Liver (tissue), 9 donors: ENCODE measurements around the gene TFAP2B. TPM values are rescaled to one million over a fixed set of nuclear protein-coding genes. Genes with fewer than 3 reads are reported as not detected.

ENCODE experiments used
- DNase-seq: peaks from one replicate; pipeline ENCODE4 v3.0.0-alpha.2; 2017; ENCODE audit warnings: low spot score
- H3K27ac ChIP-seq, 2 donors: one replicate each; pipeline ENCODE4 v1.7.0; 2013; ENCODE audit warnings: inconsistent platforms in 2 of 2, low read length in 2 of 2, control low read depth in 1 of 2, low read depth in 1 of 2, mild to moderate bottlenecking in 1 of 2
- H3K27me3 ChIP-seq, 4 donors: one replicate each; pipeline versions ENCODE4 v1.6.1 to v1.7.0; 2013; ENCODE audit warnings: low read length in 3 of 4, inconsistent platforms in 1 of 4, mild to moderate bottlenecking in 1 of 4, moderate library complexity in 1 of 4; ENCODE audit not compliant: control insufficient read depth in 4 of 4, insufficient read depth in 4 of 4
- H3K36me3 ChIP-seq, 4 donors: one replicate each; pipeline versions ENCODE4 v1.6.1 to v1.7.0; 2013; ENCODE audit warnings: low read length in 3 of 4, mild to moderate bottlenecking in 3 of 4, low read depth in 1 of 4, moderate library complexity in 1 of 4; ENCODE audit not compliant: control insufficient read depth in 4 of 4, insufficient read depth in 3 of 4
- H3K4me1 ChIP-seq, 4 donors: one replicate each; pipeline versions ENCODE4 v1.6.1 to v1.7.0; 2013; ENCODE audit warnings: low read length in 3 of 4, mild to moderate bottlenecking in 3 of 4, moderate library complexity in 1 of 4; ENCODE audit not compliant: control insufficient read depth in 4 of 4, insufficient read depth in 4 of 4
- H3K4me3 ChIP-seq, 3 donors: one replicate each; pipeline versions ENCODE4 v1.6.1 to v1.7.0; 2013; ENCODE audit warnings: low read length in 3 of 3, control low read depth in 1 of 3, low read depth in 1 of 3, mild to moderate bottlenecking in 1 of 3
- H3K9ac ChIP-seq, 2 donors: one replicate each; pipeline ENCODE4 v1.7.0; 2013; ENCODE audit warnings: low read length in 2 of 2, mild to moderate bottlenecking in 2 of 2, moderate library complexity in 2 of 2, control low read depth in 1 of 2, low read depth in 1 of 2
- H3K9me3 ChIP-seq, 4 donors: one replicate each; pipeline versions ENCODE4 v1.6.1 to v1.7.0; 2013; ENCODE audit warnings: low read length in 3 of 4; ENCODE audit not compliant: control insufficient read depth in 4 of 4
- EGR1 ChIP-seq, 2 donors: IDR thresholded peaks; 2 replicates each; pipeline ENCODE4 v1.6.1; 2016 to 2018; ENCODE audit warnings: antibody characterized with exemption in 2 of 2, low read depth in 2 of 2
- FOXA1 ChIP-seq: IDR thresholded peaks from 2 replicates; pipeline ENCODE4 v1.6.1; 2016; ENCODE audit warnings: antibody characterized with exemption
- FOXA2 ChIP-seq: IDR thresholded peaks from 2 replicates; pipeline ENCODE4 v1.6.1; 2016; ENCODE audit warnings: antibody characterized with exemption
- GABPA ChIP-seq, 2 donors: IDR thresholded peaks in 1 of 2; conservative IDR thresholded peaks in 1 of 2; 2 replicates each; pipeline ENCODE4 v1.6.1; 2016; ENCODE audit warnings: antibody characterized with exemption in 2 of 2, mild to moderate bottlenecking in 1 of 2, moderate library complexity in 1 of 2
- HNF4A ChIP-seq, 2 donors: conservative IDR thresholded peaks; 2 replicates each; pipeline ENCODE4 v1.6.1; 2016; ENCODE audit warnings: antibody characterized with exemption in 2 of 2, mild to moderate bottlenecking in 2 of 2
- HNF4G ChIP-seq: IDR thresholded peaks from 2 replicates; pipeline ENCODE4 v1.6.1; 2016; ENCODE audit warnings: antibody characterized with exemption
- JUND ChIP-seq, 2 donors: IDR thresholded peaks; 2 replicates each; pipeline ENCODE4 v1.6.1; 2016; ENCODE audit warnings: antibody characterized with exemption in 2 of 2
- MAX ChIP-seq: IDR thresholded peaks from 2 replicates; pipeline ENCODE4 v1.6.1; 2016; ENCODE audit warnings: antibody characterized with exemption
- NR2F2 ChIP-seq: IDR thresholded peaks from 2 replicates; pipeline ENCODE4 v1.6.1; 2016; ENCODE audit warnings: antibody characterized with exemption
- RAD21 ChIP-seq, 2 donors: IDR thresholded peaks; 2 replicates each; pipeline ENCODE4 v1.6.1; 2016; ENCODE audit warnings: antibody characterized with exemption in 2 of 2, mild to moderate bottlenecking in 2 of 2
- REST ChIP-seq: IDR thresholded peaks from 2 replicates; pipeline ENCODE4 v1.6.1; 2016; ENCODE audit warnings: antibody characterized with exemption, mild to moderate bottlenecking
- RXRA ChIP-seq, 2 donors: IDR thresholded peaks; 2 replicates each; pipeline ENCODE4 v1.6.1; 2017 to 2018; ENCODE audit warnings: antibody characterized with exemption in 2 of 2, mild to moderate bottlenecking in 1 of 2
- SP1 ChIP-seq: IDR thresholded peaks from 2 replicates; pipeline ENCODE4 v1.6.1; 2018; ENCODE audit warnings: antibody characterized with exemption, mild to moderate bottlenecking
- TAF1 ChIP-seq: conservative IDR thresholded peaks from 2 replicates; pipeline ENCODE4 v1.6.1; 2016; ENCODE audit warnings: antibody characterized with exemption, mild to moderate bottlenecking
- YY1 ChIP-seq: IDR thresholded peaks from 2 replicates; pipeline ENCODE4 v1.6.1; 2016; ENCODE audit warnings: antibody characterized with exemption, mild to moderate bottlenecking
- WGBS: extraction: QIAGEN DNeasy Blood & Tissue Kit; methylation state at CpG from one replicate; pipeline ENCODE4 v1.1.7; 2013; 5-methylcytosine and 5-hydroxymethylcytosine counted together
- polyA plus RNA-seq, 2 donors: library from polyadenylated mRNA; stranded (reverse) in 1 of 2; unstranded in 1 of 2; fragments of 200-250 nt in 1 of 2; fragments of >200 nt in 1 of 2; fragmentation: Nextera tagmentation in 1 of 2; extraction: Ambion mirVana in 1 of 2; gene quantifications; one replicate each; pipeline versions ENCODE4 v1.2.1 to v1.2.3, GENCODE V29; 2013 to 2015
- total RNA-seq, 2 donors: library from RNA; depleted of rRNA; stranded (reverse); fragments of >200 nt; gene quantifications; one replicate each; pipeline ENCODE4 v1.2.3, GENCODE V29; 2014
- TF ChIP-seq, protein P1 (sequence below): IDR thresholded peaks from 2 replicates; pipeline ENCODE4 v1.6.1; 2016; ENCODE audit warnings: antibody characterized with exemption
- TF ChIP-seq, protein P2 (sequence below): fragments of 150-350 bp; IDR thresholded peaks from 2 replicates; pipeline ENCODE4 v1.5.1; 2017; ENCODE audit warnings: improper control_type of control experiment, low read depth, low read length; ENCODE audit not compliant: missing input control
- TF ChIP-seq, protein P3 (sequence below): IDR thresholded peaks from 2 replicates; pipeline ENCODE4 v1.6.1; 2016; ENCODE audit warnings: antibody characterized with exemption
- donor health status: healthy.
- donor health status: healthy.
- donor health status: healthy.
- donor health status: healthy.
- donor health status: healthy.

Gene TFAP2B
- total and polyA plus RNA-seq, 4 donors, result not detected

DNA sequence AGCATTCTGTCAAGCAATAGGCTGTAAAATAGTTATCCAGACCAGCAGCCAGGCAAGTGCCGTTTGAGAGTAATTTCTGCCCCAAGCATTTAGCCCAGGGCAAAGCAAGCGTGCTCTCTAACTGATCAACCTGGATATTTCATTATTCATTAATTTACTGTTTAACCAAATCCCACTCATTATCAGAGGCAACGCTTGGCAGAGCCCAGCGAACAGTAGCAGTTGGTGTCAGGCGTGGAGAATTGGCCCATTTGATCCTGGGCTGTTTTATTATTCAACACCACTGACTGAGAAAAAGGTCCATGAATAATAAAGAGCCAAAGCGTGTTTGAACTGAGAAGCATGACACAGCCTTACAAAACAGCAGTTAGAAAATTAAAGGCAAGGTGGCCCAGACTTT lies 35.3 kb downstream of the TFAP2B start (continued):
- TF ChIP-seq GABPA (IDR thresholded peaks at IDR 0.05 in 1 of 2, conservative IDR thresholded peaks at IDR 0.05 in 1 of 2) (no peak), FOXA1 (no peak)

GRCh38 chr6:50861692-50862091 lies 43.0 kb downstream of the TFAP2B start:
- 32% methylated on average over 1 of the region's 1 CpG for WGBS
- H3K36me3 ChIP-seq, result no peaks in the 10 kb centered on the region
- H3K9ac ChIP-seq, result no peak overlapping the region
- no peak overlapping the region for H3K4me3 ChIP-seq
- H3K27me3 ChIP-seq, result peaks cover 0 to 2% (median 0%) of the 10 kb centered on the region in 4 donors
- TF ChIP-seq, protein P1, sequence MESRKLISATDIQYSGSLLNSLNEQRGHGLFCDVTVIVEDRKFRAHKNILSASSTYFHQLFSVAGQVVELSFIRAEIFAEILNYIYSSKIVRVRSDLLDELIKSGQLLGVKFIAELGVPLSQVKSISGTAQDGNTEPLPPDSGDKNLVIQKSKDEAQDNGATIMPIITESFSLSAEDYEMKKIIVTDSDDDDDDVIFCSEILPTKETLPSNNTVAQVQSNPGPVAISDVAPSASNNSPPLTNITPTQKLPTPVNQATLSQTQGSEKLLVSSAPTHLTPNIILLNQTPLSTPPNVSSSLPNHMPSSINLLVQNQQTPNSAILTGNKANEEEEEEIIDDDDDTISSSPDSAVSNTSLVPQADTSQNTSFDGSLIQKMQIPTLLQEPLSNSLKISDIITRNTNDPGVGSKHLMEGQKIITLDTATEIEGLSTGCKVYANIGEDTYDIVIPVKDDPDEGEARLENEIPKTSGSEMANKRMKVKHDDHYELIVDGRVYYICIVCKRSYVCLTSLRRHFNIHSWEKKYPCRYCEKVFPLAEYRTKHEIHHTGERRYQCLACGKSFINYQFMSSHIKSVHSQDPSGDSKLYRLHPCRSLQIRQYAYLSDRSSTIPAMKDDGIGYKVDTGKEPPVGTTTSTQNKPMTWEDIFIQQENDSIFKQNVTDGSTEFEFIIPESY, result no peak
- TF ChIP-seq, protein P2, sequence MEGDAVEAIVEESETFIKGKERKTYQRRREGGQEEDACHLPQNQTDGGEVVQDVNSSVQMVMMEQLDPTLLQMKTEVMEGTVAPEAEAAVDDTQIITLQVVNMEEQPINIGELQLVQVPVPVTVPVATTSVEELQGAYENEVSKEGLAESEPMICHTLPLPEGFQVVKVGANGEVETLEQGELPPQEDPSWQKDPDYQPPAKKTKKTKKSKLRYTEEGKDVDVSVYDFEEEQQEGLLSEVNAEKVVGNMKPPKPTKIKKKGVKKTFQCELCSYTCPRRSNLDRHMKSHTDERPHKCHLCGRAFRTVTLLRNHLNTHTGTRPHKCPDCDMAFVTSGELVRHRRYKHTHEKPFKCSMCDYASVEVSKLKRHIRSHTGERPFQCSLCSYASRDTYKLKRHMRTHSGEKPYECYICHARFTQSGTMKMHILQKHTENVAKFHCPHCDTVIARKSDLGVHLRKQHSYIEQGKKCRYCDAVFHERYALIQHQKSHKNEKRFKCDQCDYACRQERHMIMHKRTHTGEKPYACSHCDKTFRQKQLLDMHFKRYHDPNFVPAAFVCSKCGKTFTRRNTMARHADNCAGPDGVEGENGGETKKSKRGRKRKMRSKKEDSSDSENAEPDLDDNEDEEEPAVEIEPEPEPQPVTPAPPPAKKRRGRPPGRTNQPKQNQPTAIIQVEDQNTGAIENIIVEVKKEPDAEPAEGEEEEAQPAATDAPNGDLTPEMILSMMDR, result no peak
- TF ChIP-seq, protein P3, sequence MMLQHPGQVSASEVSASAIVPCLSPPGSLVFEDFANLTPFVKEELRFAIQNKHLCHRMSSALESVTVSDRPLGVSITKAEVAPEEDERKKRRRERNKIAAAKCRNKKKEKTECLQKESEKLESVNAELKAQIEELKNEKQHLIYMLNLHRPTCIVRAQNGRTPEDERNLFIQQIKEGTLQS, result no peak
- TF ChIP-seq FOXA2 (no peak), RAD21 (IDR thresholded peaks at IDR 0.05) (no peak), NR2F2 (no peak), RXRA (IDR thresholded peaks at IDR 0.05) (no peak), YY1 (no peak), HNF4A (conservative IDR thresholded peaks at IDR 0.05) (no peak)
- DNase-seq, result no peak
- peaks cover 0 to 1% (median 0%) of the 10 kb centered on the region in 4 donors for H3K9me3 ChIP-seq
- H3K4me1 ChIP-seq, result no peaks in the 10 kb centered on the region
- no peak overlapping the region for H3K27ac ChIP-seq

DNA sequence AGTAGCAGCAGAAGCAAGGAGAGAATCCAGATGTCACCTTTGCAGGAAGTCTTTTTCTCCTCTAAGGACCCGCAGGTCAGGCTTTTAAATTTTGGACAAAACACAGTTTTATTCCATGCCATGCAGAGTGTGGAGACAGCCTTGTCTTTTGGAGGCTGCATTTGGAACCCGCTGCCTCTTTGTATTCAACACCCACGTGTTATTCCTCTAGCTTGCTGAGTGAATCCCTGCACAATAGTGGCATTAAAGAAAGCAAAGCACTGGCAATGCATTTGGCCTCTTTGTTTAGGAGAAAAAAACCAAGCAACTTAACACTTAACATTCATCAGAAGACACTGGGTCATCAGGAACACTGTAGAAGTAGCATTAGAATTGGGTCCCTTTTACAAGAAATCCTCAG lies 43.5 kb downstream of the TFAP2B start:
- DNase-seq, result no peak
- Histone ChIP-seq H3K9me3 (peaks cover 0 to 1% (median 0%) of the 10 kb centered on the region in 4 donors), H3K4me3 (no peak overlapping the region), H3K27ac (no peak overlapping the region), H3K27me3 (peaks cover 0 to 2% (median 0%) of the 10 kb centered on the region in 4 donors), H3K36me3 (no peaks in the 10 kb centered on the region), H3K4me1 (no peaks in the 10 kb centered on the region), H3K9ac (no peak overlapping the region)
- 65% methylated on average over 3 of the region's 3 CpGs for WGBS
- TF ChIP-seq SP1 (no peak), MAX (no peak), JUND (IDR thresholded peaks at IDR 0.05) (no peak), FOXA1 (no peak), RXRA (IDR thresholded peaks at IDR 0.05) (no peak), EGR1 (IDR thresholded peaks at IDR 0.05; ENCODE audit: low read depth in 2 of 2) (no peak), HNF4G (no peak), GABPA (IDR thresholded peaks at IDR 0.05 in 1 of 2, conservative IDR thresholded peaks at IDR 0.05 in 1 of 2) (no peak), FOXA2 (no peak), RAD21 (IDR thresholded peaks at IDR 0.05) (no peak), YY1 (no peak), REST (no peak), TAF1 (no peak), NR2F2 (no peak)
- TF ChIP-seq, protein P1, result no peak
- TF ChIP-seq, protein P3, result no peak
